ENCODE measurements around the gene CEBPG. TPM values are rescaled to one million over a fixed set of nuclear protein-coding genes. Genes with fewer than 3 reads are reported as not detected.

Gene CEBPG
- total and polyA plus RNA-seq, 11 donors = 11.8 to 30.7 (median 14.7) TPM

DNA sequence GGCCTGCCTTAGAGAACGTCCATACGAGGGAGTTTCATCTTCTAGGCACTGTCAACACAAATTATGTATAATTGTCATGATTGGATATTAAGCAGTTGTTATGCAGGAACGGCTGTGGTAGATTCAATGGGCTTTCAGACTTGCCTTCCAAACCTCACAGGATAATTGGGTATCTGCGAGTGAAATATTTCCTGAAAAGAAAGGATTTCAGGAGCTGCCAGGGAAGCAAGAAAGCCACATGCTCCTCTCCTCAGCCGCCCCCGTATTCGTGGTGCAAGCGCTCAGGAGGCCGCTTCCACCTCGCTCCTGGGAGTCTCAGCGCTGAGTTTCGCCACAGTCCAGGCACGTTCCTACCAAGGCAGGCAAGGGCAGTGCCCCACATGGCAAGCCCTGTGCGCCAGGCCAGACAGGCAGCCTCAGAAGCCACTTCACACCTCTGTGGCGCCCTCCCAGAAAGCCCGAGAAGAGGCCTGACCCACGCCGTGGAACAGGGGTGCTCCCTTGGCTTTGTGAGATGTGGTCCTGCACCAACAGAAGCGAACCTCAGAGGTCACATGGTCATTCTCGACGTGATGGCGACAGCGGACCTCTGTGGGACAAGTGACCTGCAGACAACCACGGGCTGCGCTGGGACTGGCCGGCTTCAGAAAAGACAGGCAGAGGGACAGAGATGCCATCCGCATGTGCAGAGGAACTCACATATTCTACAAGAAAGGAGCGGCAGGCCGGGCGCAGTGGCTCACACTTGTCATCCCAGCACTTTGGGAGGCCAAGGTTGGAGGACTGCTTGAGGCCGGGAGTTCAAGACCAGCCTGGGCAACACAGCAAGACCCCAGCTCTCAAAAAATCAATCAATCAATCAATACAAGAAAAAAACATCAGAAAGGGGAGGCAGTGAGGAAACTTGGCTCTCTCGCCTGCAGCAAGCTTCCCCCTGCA lies 41.4 kb downstream of the CEBPG start:
- Histone ChIP-seq H3K36me3 (peaks cover 0 to 19% (median 0%) of the 10 kb centered on the region in 9 donors), H3K4me1 (peaks cover 0 to 9% (median 0%) of the 10 kb centered on the region in 12 donors), H3K27me3 (no peaks in the 10 kb centered on the region), H3K9me3 (no peaks in the 10 kb centered on the region), H3K4me3 (no peak overlapping the region), H3K27ac (no peak overlapping the region)
- ATAC-seq (no peak), DNase-seq (peak in 1 of 5 donors; percentile 38)
- intact Hi-C loops (cut with DNase I) = loop anchor here in 3 of 10 donors (5.0 kb wide), 2 partner anchors 352 to 357 kb away; no protein-coding TSS in a partner anchor
- WGBS, 4 donors = 89 to 95% (median 92%) methylated on average over 31 to 32 of the region's 32 CpGs
- TF ChIP-seq, protein P1, sequence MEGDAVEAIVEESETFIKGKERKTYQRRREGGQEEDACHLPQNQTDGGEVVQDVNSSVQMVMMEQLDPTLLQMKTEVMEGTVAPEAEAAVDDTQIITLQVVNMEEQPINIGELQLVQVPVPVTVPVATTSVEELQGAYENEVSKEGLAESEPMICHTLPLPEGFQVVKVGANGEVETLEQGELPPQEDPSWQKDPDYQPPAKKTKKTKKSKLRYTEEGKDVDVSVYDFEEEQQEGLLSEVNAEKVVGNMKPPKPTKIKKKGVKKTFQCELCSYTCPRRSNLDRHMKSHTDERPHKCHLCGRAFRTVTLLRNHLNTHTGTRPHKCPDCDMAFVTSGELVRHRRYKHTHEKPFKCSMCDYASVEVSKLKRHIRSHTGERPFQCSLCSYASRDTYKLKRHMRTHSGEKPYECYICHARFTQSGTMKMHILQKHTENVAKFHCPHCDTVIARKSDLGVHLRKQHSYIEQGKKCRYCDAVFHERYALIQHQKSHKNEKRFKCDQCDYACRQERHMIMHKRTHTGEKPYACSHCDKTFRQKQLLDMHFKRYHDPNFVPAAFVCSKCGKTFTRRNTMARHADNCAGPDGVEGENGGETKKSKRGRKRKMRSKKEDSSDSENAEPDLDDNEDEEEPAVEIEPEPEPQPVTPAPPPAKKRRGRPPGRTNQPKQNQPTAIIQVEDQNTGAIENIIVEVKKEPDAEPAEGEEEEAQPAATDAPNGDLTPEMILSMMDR (IDR thresholded peaks at IDR 0.05) = no peak
- no peak for TF ChIP-seq POLR2A (IDR thresholded peaks at IDR 0.05)

DNA sequence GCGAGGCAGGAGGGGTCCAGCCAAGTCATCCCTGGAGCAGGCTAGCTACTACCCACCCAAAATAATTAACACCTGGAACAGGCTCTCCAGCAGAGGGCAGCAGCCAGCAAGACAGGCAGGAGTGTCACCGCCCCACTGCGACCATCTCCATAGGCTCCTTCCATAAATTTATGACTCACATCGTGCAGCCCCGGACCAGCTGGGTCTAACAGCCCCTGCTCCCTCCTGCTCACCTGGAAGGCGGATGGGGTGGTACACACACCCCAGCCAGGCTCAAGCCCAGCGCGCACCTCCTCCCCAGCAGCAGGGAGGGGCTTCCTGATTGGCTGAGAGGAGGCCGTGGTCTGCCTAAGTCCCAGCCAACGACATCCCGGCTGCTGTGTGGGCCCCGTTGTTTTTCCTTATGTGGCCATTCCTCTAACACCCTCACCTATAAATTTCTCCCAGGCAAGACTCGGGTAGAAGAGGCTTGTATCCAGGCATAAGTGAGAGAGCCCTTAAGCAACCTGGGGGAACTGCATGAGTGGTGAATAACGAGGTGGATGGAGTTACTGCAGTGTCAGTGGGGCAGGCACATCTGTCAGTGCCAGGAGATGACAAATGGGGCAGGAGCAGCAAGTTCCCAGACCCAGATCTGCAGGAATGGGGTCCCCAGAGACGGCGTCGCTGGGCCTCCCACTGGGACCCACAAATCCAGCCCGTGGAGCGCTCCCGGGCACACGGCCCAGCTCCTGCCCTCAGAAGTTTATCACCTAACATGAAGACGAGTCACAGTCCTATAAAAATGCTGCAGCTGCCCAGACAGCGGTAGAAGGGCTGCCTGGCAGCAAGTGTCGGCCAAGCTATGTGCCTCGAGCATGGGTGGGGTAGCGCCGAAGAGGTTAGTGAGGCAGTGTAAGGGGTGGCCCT lies 43.1 kb downstream of the CEBPG start:
- 38 to 63% (median 48%) methylated on average over 19 to 27 of the region's 27 CpGs for WGBS, 4 donors
- peak overlapping the region in 2 of 12 donors; percentile 21 to 29 for H3K4me3 ChIP-seq
- no peak overlapping the region for H3K27ac ChIP-seq
- H3K9me3 ChIP-seq = no peaks in the 10 kb centered on the region
- H3K27me3 ChIP-seq = no peaks in the 10 kb centered on the region
- H3K4me1 ChIP-seq = peaks cover 0 to 9% (median 0%) of the 10 kb centered on the region in 12 donors
- H3K36me3 ChIP-seq = peaks cover 0 to 3% (median 0%) of the 10 kb centered on the region in 9 donors
- peak in 3 of 5 donors; percentile 54 to 72 (median 70) for DNase-seq
- TF ChIP-seq, protein P1 (IDR thresholded peaks at IDR 0.05) = peak; percentile 43 to 69 (median 60)
- no peak for TF ChIP-seq POLR2A (IDR thresholded peaks at IDR 0.05)
- peak in 3 of 4 donors; percentile 41 to 59 (median 49) for ATAC-seq
- intact Hi-C loops (cut with DNase I) = loop anchor here in 3 of 10 donors (5.0 kb wide), 2 partner anchors 351 to 356 kb away; no protein-coding TSS in a partner anchor

DNA sequence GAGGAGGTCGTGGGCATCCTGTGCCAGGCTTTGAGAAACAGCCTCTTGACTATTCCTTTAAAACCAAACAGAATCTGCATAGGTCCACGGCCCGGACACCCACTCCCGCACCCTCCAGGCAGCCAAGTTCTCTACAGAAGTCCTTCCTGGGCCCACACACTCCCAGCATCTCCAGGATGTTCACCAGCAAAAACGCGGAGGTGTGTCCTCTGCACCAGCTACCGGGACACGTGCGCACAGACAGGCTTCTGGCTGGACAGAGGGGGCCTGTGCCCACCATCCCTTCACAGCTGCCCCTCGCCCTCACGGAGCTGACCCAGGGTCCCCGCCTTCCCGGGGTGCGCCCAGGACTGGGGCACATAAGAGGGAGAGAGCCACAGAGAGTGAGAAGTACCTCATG lies 44.2 kb downstream of the CEBPG start:
- H3K9me3 ChIP-seq = no peaks in the 10 kb centered on the region
- H3K27ac ChIP-seq = no peak overlapping the region
- ATAC-seq (no peak), DNase-seq (peak in 1 of 5 donors; percentile 53)
- 90 to 93% (median 92%) methylated on average over 14 of the region's 14 CpGs for WGBS, 4 donors
- no peaks in the 10 kb centered on the region for H3K36me3 ChIP-seq
- peaks cover 0 to 9% (median 0%) of the 10 kb centered on the region in 12 donors for H3K4me1 ChIP-seq
- no peak for TF ChIP-seq POLR2A (IDR thresholded peaks at IDR 0.05)
- TF ChIP-seq, protein P1 (IDR thresholded peaks at IDR 0.05) = no peak
- H3K27me3 ChIP-seq = no peaks in the 10 kb centered on the region
- no peak overlapping the region for H3K4me3 ChIP-seq
- intact Hi-C loops (cut with DNase I) = loop anchor here in 3 of 10 donors (5.0 kb wide), 2 partner anchors 350 to 355 kb away; no protein-coding TSS in a partner anchor

Measured in heart left ventricle (tissue), 16 donors.